Measurements from ENCODE around the gene STRBP.

STRBP gene

DNA sequence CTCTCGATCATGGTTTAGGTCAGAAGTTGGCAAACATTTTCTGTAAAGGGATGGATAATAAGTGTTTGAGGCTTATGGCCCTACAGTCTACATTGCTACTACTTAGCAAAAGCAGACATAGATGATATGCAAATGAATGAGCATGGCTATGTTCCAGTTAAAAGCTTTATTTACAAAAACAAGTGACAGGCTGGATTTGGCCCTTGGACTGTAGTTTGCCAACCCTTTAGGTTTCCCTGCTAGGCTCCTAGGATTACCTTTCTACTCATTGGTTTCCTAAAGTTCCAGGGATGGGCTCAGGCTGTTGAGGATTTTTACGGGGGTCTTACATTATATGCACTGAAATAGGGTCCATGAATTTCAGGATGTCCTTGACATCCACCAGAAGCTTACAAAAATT is 177.4 kb downstream of the STRBP start:
- no peak for DNase-seq

DNA sequence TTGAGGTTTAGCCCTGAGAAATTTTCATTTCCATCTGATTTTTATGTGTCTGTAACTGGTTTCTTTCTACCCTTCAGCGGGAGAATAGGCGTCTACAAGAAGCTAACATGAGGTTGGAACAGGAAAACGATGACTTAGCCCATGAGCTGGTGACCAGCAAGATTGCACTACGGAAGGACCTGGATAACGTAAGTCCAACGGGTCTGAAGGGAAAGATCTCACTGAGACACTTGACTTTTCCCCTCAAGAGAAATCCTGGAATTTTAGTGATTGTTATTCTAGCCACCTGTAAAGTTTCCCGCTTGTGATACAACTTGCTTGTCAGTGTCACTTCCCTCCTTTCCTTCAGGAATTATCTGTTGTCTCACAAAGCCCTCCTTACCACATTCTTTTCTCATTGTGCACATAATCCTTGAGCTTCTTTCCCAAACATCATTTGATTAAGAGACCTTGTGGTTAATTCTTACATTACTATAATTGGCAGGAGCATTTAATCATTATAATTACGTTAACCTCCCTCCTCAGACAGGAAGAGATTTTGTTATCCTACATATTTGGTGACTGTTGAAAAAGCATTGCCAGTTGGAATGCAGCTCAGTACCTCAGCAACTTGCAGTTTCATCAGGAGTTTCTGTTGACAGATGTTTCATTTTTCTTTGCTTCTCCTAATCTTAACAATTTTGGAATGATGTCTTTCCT is 178.0 kb downstream of the STRBP start:
- no peak for DNase-seq

GRCh38 chr9:123089790-123090189 is 178.6 kb downstream of the STRBP start:
- no peak for DNase-seq

GRCh38 chr9:123089040-123089439 is 179.3 kb downstream of the STRBP start:
- no peak for DNase-seq

DNA sequence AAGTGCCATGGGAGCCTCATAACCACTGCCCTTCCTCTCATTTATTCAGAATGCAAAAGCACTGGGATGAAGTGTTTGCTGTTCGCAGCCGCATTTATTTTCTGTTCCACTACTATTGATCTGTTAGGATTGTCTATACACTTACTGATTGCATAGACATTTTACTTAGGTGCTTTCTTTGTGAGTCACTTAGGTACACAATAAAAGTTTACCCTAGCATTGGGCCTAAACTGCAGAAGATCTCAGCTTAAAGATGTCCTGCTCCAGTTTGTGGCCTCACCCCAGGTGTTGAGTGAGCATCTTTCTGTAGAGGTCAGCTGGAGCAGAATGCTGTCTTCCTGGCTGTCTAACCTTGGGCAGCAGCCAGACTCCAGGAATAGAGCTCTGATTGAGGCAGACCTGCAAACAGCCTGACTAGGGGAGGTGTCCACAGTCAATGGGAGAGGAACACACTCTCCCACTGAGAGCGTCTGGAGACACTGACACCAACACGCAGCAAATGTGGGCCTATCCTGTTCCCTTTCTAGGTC is 181.0 kb downstream of the STRBP start:
- no peak for DNase-seq

- DNase-seq: no peak
Measured at GRCh38 chr9:123085916-123086315, 182.5 kb downstream of the STRBP start.

DNA sequence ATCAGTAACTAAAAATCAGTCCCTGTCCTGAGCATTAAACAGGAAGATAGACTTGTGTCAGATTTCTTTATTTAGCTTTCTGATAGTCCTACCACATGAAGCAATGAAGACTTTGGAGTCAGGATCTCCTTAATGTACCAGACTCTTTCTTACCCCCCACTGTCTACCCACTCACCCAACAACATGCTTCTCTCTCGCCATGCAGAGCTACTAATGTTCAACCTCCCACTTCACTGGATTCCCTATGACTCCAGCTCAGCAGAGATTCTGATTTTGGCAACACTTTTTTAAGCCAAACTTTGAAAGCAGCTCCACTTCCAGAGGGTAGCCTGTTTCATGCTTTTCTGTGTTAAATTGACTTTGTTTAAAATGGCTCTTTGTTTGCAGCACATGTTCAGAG is 184.1 kb downstream of the STRBP start:
- DNase-seq: no peak

DNA sequence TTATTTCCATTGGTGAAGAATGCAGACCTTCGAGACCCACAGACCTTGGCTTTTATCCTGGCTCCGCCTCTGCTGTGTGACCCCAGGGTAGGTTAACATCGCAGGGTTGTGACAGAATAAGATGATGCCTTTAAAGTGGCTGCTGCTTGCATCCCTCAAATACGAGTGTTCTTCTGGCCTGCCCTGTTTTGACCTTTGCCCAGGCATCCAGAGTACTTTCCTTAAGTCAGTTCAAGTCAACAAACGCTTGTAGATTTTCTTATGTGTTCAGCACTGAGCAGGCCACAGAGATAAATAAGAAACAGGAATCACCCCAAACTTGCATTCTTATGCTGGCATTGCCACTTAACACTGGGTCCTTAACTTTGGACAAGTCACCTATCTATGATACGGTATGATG is 184.7 kb downstream of the STRBP start:
- no peak for DNase-seq

- DNase-seq: no peak
Measured at GRCh38 chr9:123081824-123082223, 186.6 kb downstream of the STRBP start.

GRCh38 chr9:123080444-123080843 is 187.9 kb downstream of the STRBP start:
- DNase-seq: no peak

DNA sequence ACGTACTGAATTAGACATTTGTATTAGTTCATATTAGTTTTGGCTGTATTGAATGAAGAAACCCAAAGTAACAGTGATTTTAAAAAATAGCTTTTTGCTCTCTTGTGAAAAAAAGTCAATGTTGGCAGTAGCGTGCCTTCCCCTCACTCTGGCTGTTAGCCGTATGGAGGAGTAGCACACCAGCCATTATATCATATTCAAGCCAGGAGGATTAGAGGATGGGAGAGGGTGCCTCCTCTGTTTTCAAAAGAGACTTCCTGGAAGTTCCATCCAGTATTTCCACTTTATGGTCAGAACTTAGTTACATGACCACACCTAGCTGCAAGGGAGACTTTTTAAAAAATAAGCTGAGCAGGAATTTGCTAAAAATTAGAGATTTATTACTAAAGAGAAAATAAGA is 193.8 kb downstream of the STRBP start:
- no peak for DNase-seq

- DNase-seq: no peak
Measured at GRCh38 chr9:123073991-123074422, 194.4 kb downstream of the STRBP start.

GRCh38 chr9:123073441-123073840 is 194.9 kb downstream of the STRBP start:
- DNase-seq: no peak

DNA sequence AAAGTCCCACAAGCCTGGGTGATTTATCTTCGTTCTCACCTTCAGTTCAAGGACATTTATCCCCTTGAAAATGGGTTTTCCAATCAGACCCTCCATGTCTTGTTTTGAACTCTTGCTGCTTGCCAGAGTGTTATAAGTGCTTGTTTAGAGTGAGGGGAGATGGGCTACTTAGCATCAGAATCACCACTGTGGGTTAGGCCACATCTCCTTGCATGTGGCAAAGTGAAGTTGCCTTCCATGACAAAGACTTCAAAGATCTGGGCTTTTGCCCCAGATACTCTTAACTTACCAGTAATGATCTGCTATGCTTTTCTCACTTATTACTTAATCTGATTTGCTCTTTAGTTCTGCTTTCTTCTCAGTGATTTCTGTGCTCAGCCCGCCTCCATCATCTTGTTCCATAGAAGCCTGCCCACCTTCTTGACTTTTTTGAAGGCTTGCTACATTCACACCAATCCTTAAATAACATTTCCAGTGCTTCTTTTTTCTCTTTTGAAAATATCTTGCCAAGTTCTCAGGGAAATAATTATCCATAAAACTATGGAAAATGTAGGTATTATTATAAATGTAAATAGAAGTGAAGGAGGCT is 195.9 kb downstream of the STRBP start:
- DNase-seq: no peak
